ENCODE results near the gene CASK.

CASK gene

DNA sequence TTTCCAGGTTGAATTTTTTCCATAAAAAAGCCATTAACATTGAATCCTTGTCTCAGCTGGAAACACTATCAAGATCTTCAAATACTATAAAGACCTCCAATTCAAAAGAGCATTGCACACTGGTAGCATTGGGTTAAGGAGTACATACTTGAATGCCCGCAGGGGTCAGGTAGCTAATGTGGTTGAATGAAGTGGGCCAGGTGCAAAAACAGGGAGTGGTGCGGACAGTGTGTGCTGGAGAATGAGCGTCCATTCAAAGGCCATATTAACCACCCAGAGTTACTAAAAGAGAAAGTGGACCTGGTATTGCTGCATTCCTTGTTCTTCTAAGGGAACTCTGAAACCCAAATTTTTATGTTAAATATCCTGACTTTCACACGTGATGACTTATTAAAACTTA, 384.6 kb downstream of the CASK start:
- DNase-seq (ENCODE audit: insufficient read length, low spot score) (no peak), FAIRE-seq (no peak)
- TF ChIP-seq, protein P1, sequence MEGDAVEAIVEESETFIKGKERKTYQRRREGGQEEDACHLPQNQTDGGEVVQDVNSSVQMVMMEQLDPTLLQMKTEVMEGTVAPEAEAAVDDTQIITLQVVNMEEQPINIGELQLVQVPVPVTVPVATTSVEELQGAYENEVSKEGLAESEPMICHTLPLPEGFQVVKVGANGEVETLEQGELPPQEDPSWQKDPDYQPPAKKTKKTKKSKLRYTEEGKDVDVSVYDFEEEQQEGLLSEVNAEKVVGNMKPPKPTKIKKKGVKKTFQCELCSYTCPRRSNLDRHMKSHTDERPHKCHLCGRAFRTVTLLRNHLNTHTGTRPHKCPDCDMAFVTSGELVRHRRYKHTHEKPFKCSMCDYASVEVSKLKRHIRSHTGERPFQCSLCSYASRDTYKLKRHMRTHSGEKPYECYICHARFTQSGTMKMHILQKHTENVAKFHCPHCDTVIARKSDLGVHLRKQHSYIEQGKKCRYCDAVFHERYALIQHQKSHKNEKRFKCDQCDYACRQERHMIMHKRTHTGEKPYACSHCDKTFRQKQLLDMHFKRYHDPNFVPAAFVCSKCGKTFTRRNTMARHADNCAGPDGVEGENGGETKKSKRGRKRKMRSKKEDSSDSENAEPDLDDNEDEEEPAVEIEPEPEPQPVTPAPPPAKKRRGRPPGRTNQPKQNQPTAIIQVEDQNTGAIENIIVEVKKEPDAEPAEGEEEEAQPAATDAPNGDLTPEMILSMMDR (IDR thresholded peaks at IDR 0.05; ENCODE audit: insufficient read depth, missing control alignments): no peak

DNA sequence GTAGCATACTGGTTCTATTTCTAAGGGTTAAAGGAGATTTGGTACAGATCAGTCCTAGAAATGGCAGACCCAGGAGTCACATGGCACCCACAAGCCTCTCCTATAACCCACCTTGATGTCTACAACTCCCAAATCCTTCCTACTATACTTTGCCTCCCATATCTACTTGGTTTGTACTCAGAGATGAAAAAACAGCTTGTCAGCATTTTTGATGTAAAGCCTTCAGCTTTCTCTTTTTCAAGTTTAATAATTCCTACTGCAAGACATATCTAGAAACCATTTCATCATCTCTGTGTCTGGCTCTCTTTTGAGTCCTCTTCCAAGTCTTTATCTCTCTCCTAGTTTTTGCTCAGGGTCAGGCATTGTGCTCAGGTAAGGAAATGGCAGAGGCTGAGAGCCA, 393.3 kb downstream of the CASK start:
- DNase-seq (ENCODE audit: insufficient read length, low spot score): no peak
- FAIRE-seq: no peak
- TF ChIP-seq, protein P1 (IDR thresholded peaks at IDR 0.05; ENCODE audit: insufficient read depth, missing control alignments): no peak

DNA sequence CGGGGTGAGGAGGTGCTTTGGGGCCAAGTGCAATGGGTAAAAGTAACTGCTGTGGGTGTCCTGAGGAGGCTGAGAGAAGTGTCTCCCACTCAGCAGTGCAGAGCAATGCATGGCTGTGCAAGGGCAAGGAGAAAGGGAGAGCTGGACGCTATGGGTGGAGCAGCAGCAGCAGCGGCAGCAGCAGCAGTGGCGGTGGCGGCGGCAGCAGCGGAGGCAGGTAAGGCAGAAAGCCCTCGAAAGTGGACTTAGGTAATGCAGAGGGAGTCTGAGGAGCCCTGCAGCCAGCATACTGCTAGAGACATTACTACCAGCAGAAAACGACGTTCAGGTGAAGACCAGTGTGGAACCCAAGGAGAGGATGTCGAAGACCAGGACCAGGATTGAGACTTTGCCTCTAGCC, 394.1 kb downstream of the CASK start:
- DNase-seq (ENCODE audit: insufficient read length, low spot score) (no peak), FAIRE-seq (no peak)
- TF ChIP-seq, protein P1 (IDR thresholded peaks at IDR 0.05; ENCODE audit: insufficient read depth, missing control alignments): no peak

DNA sequence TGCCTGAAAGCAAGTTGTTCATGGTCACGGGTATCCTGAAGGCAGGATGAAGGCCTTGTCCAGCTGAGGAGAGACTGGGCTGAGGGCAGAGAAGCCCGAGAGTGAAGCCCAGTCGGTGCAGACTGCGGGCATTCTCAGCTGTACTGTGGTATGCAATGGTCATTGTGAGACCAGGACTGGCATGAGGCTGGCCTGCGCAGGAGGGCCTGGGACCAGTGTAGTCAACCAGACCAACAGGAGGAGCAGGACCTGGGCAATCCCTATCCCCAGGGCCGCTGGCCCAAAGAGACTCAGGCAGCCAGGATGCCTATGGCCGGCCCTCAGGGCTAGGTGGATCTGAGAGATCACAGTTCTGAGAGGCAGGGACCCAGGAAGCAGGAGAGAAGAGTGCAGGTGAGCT, 394.6 kb downstream of the CASK start:
- no peak for DNase-seq (ENCODE audit: insufficient read length, low spot score)
- FAIRE-seq: no peak

DNA sequence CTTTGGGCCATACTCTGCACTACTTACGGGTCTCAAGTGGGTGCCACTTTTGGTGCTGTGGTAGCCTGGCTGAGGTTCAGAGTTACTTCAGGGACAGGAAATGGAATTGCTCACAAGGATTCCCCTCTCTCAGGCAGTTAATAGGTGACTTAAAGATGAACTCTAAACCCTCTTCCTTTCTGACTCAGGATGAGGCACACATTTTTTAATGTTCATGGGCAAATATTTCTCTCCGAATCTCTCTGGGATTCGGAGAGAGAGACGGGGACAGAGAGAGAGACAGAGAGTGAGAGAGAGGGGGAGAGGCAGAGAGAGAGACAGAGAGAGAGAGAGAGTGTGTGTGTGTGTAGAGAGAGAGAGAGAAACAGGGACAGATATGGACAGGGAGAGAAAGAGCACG, 396.4 kb downstream of the CASK start:
- TF ChIP-seq, protein P1 (IDR thresholded peaks at IDR 0.05; ENCODE audit: insufficient read depth, missing control alignments): no peak
- FAIRE-seq: no peak
- DNase-seq (ENCODE audit: insufficient read length, low spot score): no peak

More for the DNA sequence above, 394.6 kb downstream of the CASK start:
- TF ChIP-seq, protein P1 (IDR thresholded peaks at IDR 0.05; ENCODE audit: insufficient read depth, missing control alignments): no peak

DNA sequence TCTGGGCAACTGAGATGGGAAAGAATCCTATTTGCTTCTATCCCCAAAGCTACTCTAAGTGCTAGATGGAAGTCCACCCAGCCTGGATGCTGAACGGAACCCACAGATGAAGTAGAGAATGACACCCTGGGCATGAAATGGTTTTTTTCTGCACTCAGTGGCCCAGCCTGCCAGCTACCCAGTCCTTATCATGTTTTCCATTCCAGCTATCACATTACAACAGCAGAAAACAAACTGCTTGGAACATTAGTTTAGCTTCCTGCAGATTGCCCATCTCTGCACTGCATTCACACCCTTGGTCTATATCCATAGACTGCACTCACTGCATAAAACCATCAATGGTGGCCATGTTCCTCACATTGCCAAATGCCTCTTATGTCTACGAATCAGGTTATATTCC, 397.1 kb downstream of the CASK start:
- DNase-seq (ENCODE audit: insufficient read length, low spot score): no peak
- FAIRE-seq: no peak
- TF ChIP-seq, protein P1 (IDR thresholded peaks at IDR 0.05; ENCODE audit: insufficient read depth, missing control alignments): no peak

DNA sequence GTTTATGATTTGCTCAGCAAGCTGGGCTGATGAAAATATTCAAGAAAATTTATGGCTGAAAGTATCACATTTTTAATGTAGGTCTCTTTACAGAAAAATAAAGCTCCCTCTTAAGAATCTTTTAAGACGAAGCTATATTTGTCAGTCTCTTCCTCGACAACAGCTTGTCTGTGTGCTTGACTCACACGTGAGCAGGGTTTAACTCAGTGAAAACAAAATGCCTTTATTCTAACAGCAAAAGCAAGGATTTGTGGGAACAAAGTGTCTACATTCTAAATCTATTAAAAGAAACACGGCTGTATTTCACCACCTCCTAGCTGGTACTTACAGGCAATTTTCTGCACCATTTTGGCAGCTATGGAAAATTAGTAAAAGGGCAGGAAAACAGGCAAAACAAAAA, 400.7 kb downstream of the CASK start:
- TF ChIP-seq, protein P1 (IDR thresholded peaks at IDR 0.05; ENCODE audit: insufficient read depth, missing control alignments): no peak
- no peak for DNase-seq (ENCODE audit: insufficient read length, low spot score)
- no peak for FAIRE-seq
